ENCODE data around the gene LIG1.

Gene LIG1

GRCh38 chr19:48182434-48182833 lies 12.3 kb upstream of the LIG1 start:
- Histone ChIP-seq H3K79me2 (ENCODE audit: control insufficient read depth, low read length) (no peaks in the 10 kb centered on the region), H3K9me2 (replicated peaks; ENCODE audit: control insufficient read depth, low read length) (no peaks in the 10 kb centered on the region), H3K9me3 (ENCODE audit: control insufficient read depth, insufficient read depth, low read length) (peaks cover 4% of the 10 kb centered on the region; the same call in 1 of the 2 replicates), H3K4me2 (ENCODE audit: low read length) (no peak overlapping the region), H3K27me3 (ENCODE audit: control insufficient read depth, low read length) (no peaks in the 10 kb centered on the region), H3K36me3 (ENCODE audit: control insufficient read depth, low read length) (peaks cover 30% of the 10 kb centered on the region), H3F3A (ENCODE audit: control insufficient read depth, insufficient read depth) (peaks cover 23% of the 10 kb centered on the region), H3K27ac (ENCODE audit: low read depth, low read length) (no peak overlapping the region), H4K20me1 (ENCODE audit: control insufficient read depth, insufficient read depth, low read depth, low read length) (no peaks in the 10 kb centered on the region), H3K4me3 (ENCODE audit: low read length) (no peak overlapping the region), H3K4me1 (ENCODE audit: control insufficient read depth, low read length) (peaks cover 39% of the 10 kb centered on the region)
- no peak for TF ChIP-seq CTCF (IDR thresholded peaks at IDR 0.05; ENCODE audit: low read depth, low read length, poor library complexity, severe bottlenecking)
- no peak for TF ChIP-seq EZH2phosphoT487 (IDR thresholded peaks at IDR 0.05; ENCODE audit: borderline replicate concordance, low read length)

- Histone ChIP-seq H4K20me1 (ENCODE audit: control insufficient read depth, insufficient read depth, low read depth, low read length) (no peaks in the 10 kb centered on the region), H3K27me3 (ENCODE audit: control insufficient read depth, low read length) (no peaks in the 10 kb centered on the region), H3K4me2 (ENCODE audit: low read length) (no peak overlapping the region), H3K9me2 (replicated peaks; ENCODE audit: control insufficient read depth, low read length) (no peaks in the 10 kb centered on the region), H3F3A (ENCODE audit: control insufficient read depth, insufficient read depth) (peaks cover 19% of the 10 kb centered on the region; the same call in 1 of the 2 replicates), H3K9me3 (ENCODE audit: control insufficient read depth, insufficient read depth, low read length) (peaks cover 4% of the 10 kb centered on the region; the same call in 1 of the 2 replicates), H3K4me3 (ENCODE audit: low read length) (no peak overlapping the region), H3K27ac (ENCODE audit: low read depth, low read length) (no peak overlapping the region), H3K36me3 (ENCODE audit: control insufficient read depth, low read length) (peaks cover 25% of the 10 kb centered on the region), H3K4me1 (ENCODE audit: control insufficient read depth, low read length) (peaks cover 33% of the 10 kb centered on the region), H3K79me2 (ENCODE audit: control insufficient read depth, low read length) (no peaks in the 10 kb centered on the region)
- TF ChIP-seq CTCF (IDR thresholded peaks at IDR 0.05; ENCODE audit: low read depth, low read length, poor library complexity, severe bottlenecking), result no peak
- no peak for TF ChIP-seq EZH2phosphoT487 (IDR thresholded peaks at IDR 0.05; ENCODE audit: borderline replicate concordance, low read length)
Observed at GRCh38 chr19:48181505-48181904, 11.4 kb upstream of the LIG1 start.

GRCh38 chr19:48176226-48176625 lies 6.1 kb upstream of the LIG1 start:
- H4K20me1 ChIP-seq (ENCODE audit: control insufficient read depth, insufficient read depth, low read depth, low read length), result no peaks in the 10 kb centered on the region
- H3K27me3 ChIP-seq (ENCODE audit: control insufficient read depth, low read length), result no peaks in the 10 kb centered on the region
- H3K4me1 ChIP-seq (ENCODE audit: control insufficient read depth, low read length), result peaks cover 8% of the 10 kb centered on the region
- no peak overlapping the region for H3K4me3 ChIP-seq (ENCODE audit: low read length)
- TF ChIP-seq CTCF (IDR thresholded peaks at IDR 0.05; ENCODE audit: low read depth, low read length, poor library complexity, severe bottlenecking) (no peak), EZH2phosphoT487 (IDR thresholded peaks at IDR 0.05; ENCODE audit: borderline replicate concordance, low read length) (no peak)
- H3F3A ChIP-seq (ENCODE audit: control insufficient read depth, insufficient read depth), result peaks cover 4% of the 10 kb centered on the region; the same call in 1 of the 2 replicates
- H3K4me2 ChIP-seq (ENCODE audit: low read length), result no peak overlapping the region
- peaks cover 14% of the 10 kb centered on the region for H3K79me2 ChIP-seq (ENCODE audit: control insufficient read depth, low read length)
- H3K9me2 ChIP-seq (replicated peaks; ENCODE audit: control insufficient read depth, low read length), result no peaks in the 10 kb centered on the region
- H3K9me3 ChIP-seq (ENCODE audit: control insufficient read depth, insufficient read depth, low read length), result peaks cover under 1% of the 10 kb centered on the region; the same call in 1 of the 2 replicates
- H3K27ac ChIP-seq (ENCODE audit: low read depth, low read length), result no peak overlapping the region
- peaks cover 31% of the 10 kb centered on the region for H3K36me3 ChIP-seq (ENCODE audit: control insufficient read depth, low read length)

All from DOHH2 (cell line).